Lung microvascular endothelial cell (primary cell): ENCODE results near the gene PEX1. TPM values are rescaled to one million over a fixed set of nuclear protein-coding genes. Genes with fewer than 3 reads are reported as not detected.
"Not testable (repeated sequence)": the region's sequence is repeated elsewhere in the genome, so short reads cannot be mapped to it uniquely, and the experiment has no call there.

Experiments used
- DNase-seq, 2 donors: peaks; one replicate each; pipeline versions ENCODE4 v3.0.0 to v3.0.0-alpha.2; 2010; ENCODE audit warnings: low read depth in 2 of 2
- total RNA-seq: library from RNA; depleted of rRNA; stranded (reverse); fragments of >200 nt; gene quantifications from 2 replicates; pipeline ENCODE4 v1.2.1, GENCODE V29; 2014

Gene PEX1
- 7.2 and 11.3 TPM in 2 replicates for total RNA-seq

GRCh38 chr7:92528188-92528957 is at the start of gene PEX1, which contains the start of gene RBM48:
Gene PEX1 (minus strand): TSS chr7:92528520. CDS start chr7:92528435, 85 bp downstream.
Gene RBM48 (plus strand): TSS chr7:92528795. CDS start chr7:92528814, 19 bp downstream.
- peak; percentile 100 for DNase-seq

GRCh38 chr7:92576296-92576695 is 48.0 kb upstream of the PEX1 start:
- no peak for DNase-seq

- DNase-seq = no peak
Measured at GRCh38 chr7:92569137-92569536, 40.8 kb upstream of the PEX1 start.

GRCh38 chr7:92567460-92567859 is 39.1 kb upstream of the PEX1 start:
- peak; percentile 44 to 78 for DNase-seq

GRCh38 chr7:92563345-92563744 is 35.0 kb upstream of the PEX1 start:
- peak; percentile 32 to 37 for DNase-seq

GRCh38 chr7:92560602-92561001 is 32.3 kb upstream of the PEX1 start:
- no peak for DNase-seq

- no peak for DNase-seq
Measured at GRCh38 chr7:92557808-92558362, 29.6 kb upstream of the PEX1 start.

- DNase-seq = no peak
Measured at GRCh38 chr7:92557249-92557648, 28.9 kb upstream of the PEX1 start.

GRCh38 chr7:92550194-92550593 is 21.9 kb upstream of the PEX1 start:
- DNase-seq = peak in 1 of 2 donors; percentile 21

- DNase-seq = no peak
Measured at GRCh38 chr7:92547579-92547978, 19.3 kb upstream of the PEX1 start.

- no peak for DNase-seq
Measured at GRCh38 chr7:92546856-92547497, 18.7 kb upstream of the PEX1 start.

GRCh38 chr7:92545116-92545515 is 16.8 kb upstream of the PEX1 start:
- not testable (repeated sequence) for DNase-seq

GRCh38 chr7:92543542-92543941 is 15.2 kb upstream of the PEX1 start:
- DNase-seq = not testable (repeated sequence)

- DNase-seq = no peak
Measured at GRCh38 chr7:92534572-92534971, 6.3 kb upstream of the PEX1 start.

GRCh38 chr7:92528958-92529264 is 591 bp upstream of the PEX1 start:
- no peak for DNase-seq

GRCh38 chr7:92527300-92528187 is 776 bp downstream of the PEX1 start:
- DNase-seq = peak; percentile 68 to 74

GRCh38 chr7:92523110-92523509 is 5.2 kb downstream of the PEX1 start:
- no peak for DNase-seq

GRCh38 chr7:92520024-92520423 is 8.3 kb downstream of the PEX1 start:
- DNase-seq = no peak

- peak in 1 of 2 donors; percentile 1 for DNase-seq
Measured at GRCh38 chr7:92517631-92518030, 10.7 kb downstream of the PEX1 start.

GRCh38 chr7:92513167-92513902 is 15.0 kb downstream of the PEX1 start:
- no peak for DNase-seq

GRCh38 chr7:92508946-92509345 is 19.4 kb downstream of the PEX1 start:
- no peak for DNase-seq
